Ovary (tissue), 3 donors: ENCODE data around the gene ADGRD1.

ENCODE experiments used
- EP300 ChIP-seq: sonication (generic); formaldehyde crosslinking; IDR thresholded peaks from one replicate; pipeline ENCODE4 v1.6.1; 2017; ENCODE audit warnings: antibody characterized with exemption
- TF ChIP-seq, protein P1 (sequence below), 3 donors: fragments of 450-650 bp in 2 of 3; fragments of 200-600 bp in 1 of 3; IDR thresholded peaks; one replicate each; pipeline versions ENCODE4 v1.5.1 to v1.8.0; 2016 to 2022; ENCODE audit warnings: antibody characterized with exemption in 3 of 3, mild to moderate bottlenecking in 1 of 3
- donor health status: DM: no; HTN: no; CAD: no.

DNA sequence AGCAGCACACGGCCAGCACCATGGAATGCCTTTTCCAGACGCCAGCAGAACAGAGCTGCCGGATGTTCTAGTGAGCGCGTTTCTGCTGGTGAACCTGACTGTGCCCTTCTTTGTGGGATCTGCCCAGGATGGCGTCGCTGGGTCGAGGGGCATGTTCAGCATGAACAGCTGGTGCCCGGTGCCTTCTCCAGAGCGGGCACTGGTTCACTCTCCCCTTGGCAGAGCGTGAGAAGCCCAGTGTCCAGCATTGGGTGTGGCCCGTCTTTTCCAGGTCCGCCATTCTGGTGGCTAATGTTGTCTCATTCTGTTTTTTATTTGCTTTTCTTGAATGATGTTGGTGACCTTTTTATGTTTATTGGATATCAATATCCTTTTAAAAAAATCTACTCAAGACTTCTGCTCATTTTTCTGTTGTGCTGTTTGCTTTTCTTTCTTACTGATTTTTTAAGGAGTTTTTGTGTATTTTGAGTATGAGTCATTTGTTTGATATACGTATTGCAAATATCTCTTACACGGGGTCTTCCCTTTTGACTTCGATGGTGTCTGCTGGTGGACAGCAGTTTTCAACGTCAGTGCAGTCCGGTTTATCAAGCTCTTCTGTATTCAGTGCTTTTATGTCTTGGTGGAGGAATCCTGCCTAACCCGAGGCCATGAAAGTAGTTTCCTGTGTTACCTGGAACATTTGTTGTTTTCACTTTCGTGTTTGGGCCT is 74.3 kb downstream of the ADGRD1 start:
- TF ChIP-seq, protein P1, sequence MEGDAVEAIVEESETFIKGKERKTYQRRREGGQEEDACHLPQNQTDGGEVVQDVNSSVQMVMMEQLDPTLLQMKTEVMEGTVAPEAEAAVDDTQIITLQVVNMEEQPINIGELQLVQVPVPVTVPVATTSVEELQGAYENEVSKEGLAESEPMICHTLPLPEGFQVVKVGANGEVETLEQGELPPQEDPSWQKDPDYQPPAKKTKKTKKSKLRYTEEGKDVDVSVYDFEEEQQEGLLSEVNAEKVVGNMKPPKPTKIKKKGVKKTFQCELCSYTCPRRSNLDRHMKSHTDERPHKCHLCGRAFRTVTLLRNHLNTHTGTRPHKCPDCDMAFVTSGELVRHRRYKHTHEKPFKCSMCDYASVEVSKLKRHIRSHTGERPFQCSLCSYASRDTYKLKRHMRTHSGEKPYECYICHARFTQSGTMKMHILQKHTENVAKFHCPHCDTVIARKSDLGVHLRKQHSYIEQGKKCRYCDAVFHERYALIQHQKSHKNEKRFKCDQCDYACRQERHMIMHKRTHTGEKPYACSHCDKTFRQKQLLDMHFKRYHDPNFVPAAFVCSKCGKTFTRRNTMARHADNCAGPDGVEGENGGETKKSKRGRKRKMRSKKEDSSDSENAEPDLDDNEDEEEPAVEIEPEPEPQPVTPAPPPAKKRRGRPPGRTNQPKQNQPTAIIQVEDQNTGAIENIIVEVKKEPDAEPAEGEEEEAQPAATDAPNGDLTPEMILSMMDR (IDR thresholded peaks at IDR 0.05) = no peak
- no peak for TF ChIP-seq EP300
